GM21619 (cell line): Measurements from ENCODE around the gene CD81.

Experiments used
- ATAC-seq: cut with Tn5 transposase; IDR thresholded peaks from one replicate; pipeline ENCODE4 v1.9.1; 2021; ENCODE audit not compliant: unreplicated experiment

CD81 gene

DNA sequence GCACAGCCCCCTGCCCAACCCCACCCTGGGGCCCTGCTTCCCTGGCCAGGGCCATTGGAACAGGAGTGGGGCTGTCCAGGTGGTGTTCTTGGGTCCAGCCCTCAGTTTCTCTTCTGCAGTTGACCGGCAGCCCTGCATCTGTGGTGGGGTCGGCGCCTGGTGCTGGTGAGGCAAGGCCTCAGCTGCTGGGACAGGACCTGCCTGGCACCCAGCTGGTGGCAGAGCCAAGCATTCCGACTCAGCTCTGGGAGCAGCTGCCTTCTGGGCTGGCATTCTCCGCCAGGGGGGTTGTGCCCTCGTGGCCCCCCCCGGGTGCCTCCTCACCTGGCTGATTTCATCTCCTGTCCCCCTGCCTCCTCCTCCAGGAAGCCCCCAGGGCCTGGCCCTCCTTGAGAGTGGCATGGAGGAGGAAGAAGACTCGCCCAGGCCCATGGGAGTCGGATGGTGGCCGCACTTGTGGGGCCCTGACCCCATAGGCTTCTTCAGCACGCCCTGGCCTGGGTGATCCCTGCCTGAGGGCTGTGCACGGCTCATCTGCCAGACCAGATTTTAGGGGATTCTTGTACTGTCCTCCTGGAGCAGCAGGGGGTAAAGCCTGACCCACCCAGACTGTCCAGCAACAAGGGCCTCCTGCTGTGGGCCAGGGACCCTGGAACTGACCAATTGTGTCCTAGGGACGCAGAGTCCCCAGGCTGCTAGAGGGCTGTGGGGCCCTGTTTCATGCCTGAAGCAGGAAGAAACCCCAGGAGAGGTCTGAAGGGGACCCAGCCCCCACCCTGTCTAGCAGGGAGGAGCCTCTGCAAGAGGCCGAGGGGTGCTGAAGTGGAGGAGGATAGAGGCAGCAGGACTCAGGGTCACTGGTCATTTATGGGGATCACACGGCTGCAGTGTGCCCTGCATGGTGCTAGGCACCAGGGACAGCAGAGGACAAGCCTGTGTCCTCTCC is 11.6 kb downstream of the CD81 start:
- ATAC-seq = no peak

DNA sequence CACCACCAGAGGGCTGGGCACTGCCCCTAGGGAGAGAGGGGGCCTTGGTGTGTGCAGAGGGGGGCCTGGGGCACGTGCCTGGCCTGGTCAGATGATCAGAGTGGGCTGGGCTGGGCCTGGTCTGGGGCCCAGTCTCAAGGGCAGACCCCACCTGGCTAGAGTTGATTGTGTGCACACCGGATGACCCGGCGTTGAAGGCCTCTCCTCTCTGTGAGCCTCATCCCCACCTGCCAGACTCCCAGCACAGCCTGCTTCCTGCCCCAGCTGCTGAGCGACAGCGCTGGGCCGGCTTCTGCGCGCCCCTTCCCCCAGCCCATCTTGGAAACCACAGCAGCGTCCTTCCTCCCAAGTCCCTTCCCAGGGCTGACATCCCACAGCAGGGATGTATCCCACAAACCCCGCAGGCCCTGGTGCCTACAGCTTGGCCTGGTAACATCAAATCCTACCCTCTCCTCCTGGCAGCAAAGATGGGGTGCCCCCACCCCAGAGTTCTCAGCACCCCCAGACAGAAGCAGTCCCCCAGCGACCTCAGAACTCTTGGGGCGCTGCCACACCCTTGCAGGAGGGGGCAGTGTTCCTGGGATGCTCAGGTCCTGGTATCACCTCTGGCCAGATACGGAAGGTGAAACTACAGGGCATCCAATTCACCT is 12.4 kb downstream of the CD81 start:
- ATAC-seq = no peak

DNA sequence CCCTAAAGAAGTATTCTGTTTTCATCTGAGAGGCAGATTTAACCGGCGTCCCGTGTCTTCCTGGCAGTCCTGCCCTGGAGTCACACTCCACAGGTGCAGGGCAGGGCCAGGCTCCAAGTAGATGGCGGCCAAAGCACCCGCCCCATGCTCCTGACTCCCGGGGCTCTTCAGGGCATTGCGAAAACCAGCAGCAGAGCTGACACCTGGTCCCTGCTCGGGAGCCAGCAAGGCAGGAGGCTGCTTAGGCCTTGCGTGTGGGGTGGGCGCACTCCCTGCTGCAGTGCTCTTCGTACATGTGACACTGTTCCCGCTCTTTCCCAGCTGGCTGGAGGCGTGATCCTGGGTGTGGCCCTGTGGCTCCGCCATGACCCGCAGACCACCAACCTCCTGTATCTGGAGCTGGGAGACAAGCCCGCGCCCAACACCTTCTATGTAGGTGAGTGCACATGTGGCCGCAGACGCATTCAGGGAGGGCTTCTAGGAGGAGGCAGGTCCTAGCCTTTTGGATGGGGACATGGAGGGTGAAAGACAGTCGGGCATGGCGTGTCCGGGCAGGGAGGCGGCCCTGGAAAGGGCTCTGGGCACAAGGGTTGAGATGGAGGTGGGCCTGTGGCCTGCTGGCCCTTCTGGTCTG is 13.1 kb downstream of the CD81 start:
- ATAC-seq = no peak

DNA sequence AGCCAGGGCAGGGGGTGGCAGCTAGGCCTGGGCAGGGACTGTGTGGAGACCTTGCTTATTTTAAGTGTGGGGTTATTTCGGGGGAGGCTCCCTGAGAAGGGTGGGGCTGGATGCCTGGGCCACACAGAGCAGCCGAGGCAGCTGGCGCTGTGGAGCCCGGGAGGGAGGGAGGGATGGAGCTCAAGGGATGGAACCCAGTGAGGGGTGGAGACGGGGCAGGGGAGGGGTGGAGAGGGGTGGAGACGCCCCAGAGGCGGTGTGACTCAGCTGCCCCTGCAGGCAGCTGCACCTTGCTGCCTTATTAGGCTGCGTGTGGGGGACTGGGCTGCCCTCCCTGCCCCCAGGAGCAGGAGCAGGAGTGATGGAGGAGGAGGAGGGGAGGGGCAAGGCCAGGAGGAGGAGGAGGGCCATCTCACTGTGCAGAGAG is 13.6 kb downstream of the CD81 start:
- ATAC-seq = no peak

DNA sequence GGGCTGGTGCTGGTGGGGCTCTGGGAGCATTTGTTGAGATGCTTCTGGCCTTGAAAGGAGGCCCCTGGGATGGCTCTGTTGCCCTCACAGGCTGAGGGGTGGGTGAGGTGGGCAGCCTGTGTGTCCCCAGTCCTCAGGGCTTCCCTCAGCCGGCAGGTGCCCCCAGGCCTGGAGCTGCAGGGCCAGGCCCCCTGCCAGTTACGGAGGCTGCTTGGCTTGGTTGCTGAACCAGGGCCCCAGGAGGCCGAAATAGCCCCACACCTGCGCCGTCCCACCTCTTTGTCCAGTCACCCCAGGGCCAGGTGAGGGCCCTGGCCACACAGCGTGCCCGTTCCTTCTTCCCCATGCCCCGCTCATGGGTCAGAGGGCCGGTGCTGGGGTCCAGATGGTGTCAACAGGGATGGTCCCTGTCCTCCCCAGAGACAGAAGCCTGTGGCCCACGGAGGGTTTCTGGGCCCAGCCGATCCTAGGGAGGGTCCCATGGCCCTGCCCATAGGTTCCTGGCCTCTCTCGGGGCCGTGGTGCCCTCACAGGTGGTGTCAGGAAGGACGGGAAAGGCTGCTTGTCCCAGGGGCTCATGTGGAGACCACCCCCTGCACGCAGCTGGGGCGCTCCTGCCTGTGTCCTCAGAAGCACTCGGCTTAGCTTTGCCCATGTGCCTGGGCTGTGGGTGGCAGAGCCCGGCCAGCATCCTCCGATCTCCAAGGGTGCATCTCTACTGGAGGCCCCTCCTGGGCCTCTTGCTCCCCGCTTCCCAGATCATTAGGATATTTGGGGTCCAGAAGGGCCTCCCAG is 14.3 kb downstream of the CD81 start:
- ATAC-seq = no peak

DNA sequence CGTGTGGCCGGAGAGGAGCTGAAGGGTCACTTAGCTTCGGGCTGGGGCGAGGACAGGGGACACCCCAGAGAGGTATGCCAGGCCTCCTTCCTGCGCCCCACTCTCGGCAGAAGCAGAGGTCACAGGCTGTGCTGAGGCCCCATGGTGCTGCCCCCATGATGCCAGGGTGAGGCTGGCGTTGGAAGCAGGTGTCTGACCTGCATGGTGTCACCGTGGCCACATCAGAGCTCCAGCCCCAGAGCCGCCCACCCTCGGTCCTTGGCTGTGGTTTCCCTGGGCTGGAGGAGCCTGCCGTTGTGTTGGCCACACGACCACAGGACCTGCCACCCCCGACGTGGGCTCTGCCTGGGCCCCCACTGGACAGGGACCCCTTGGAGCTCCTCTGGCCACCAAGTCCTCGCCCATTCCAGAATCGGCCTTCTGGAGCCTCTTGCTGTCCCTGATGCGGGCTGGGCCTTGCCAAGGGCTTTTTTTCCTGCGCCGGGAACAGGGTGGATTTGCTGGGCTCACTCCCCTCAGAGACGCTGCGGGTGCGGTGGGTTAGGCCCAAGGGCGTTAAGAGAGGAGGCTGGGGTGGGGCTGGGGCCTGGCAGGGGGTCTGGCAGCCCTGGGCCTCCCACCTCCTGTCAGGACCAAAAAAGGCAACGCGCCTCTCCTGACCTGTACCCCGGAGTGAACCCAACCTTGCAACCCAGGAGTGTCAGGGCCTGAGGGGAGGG is 15.3 kb downstream of the CD81 start:
- no peak for ATAC-seq

DNA sequence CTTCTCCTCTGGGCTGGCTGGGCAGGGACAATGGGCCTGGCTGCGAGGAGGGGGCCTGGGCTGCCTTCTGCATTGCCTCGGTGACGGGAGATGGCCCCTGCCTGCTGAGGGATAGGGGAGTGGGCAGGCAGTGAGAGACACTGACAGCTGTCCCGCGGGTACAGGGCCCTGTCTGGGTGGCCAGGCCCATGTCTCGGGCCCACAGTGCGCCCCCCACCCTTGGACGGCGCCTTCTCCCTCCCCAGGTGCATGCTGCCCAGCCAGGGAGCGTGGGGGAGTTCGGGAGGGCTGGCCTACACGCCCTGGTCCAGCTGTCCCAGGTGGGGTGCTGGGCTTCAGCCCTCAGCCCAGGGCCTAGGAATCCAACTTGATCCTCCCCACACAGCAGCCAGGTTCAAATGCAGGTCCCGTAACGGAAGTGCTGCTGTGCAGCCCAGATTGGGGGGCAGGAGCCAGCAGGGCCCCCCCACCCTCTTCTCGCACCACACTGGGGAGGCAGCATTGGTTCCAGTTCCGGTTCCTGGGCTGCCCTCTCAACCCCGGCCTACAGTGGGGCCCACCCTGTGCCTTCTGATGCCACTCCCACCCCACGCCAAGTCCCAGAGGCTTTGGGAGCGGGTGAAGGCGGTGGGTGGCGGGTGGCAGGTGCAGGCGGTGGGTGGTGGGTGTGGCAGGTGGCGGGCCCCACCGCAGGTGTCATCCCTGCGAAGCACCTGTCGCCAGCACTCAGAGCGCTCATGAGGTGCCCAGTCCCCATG is 16.2 kb downstream of the CD81 start:
- ATAC-seq = no peak

DNA sequence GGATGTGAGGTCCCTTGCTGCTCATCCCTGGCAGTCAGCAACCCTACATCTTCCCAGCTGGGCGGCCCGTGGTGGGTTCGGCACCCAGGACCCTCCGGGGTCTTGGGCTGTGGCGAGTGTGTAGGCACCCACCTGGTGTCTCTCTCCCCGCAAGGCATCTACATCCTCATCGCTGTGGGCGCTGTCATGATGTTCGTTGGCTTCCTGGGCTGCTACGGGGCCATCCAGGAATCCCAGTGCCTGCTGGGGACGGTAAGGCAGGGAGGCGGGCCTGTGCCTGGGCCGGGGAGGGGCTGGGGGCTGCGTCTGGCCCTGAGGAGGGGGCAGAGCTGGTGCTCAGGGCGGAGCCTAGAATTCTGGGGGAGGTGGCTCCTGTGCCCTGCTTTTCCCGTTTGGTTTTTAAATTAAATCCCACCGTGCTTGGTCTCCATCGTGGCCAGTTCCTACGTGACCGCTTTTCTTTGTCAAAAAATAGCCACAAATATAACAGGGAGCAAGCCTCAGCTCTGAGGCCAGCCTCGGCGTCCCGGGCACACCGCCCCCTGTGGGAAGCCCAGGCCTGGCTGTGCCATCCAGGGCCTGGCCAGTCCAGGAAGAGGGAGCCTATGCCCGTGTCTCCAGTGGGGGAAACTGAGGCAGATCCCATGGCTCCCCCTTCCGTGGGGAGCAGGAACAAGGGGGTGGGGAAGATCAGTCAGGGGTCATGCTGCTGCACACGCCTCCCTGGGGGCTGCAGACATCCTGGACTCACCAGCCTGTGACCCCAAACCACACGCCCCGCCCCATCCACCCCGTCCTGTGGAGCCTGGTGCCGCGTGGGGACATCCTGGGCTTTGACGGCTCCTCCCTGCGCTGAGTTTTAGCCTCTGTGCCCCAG is 17.1 kb downstream of the CD81 start:
- ATAC-seq = no peak

DNA sequence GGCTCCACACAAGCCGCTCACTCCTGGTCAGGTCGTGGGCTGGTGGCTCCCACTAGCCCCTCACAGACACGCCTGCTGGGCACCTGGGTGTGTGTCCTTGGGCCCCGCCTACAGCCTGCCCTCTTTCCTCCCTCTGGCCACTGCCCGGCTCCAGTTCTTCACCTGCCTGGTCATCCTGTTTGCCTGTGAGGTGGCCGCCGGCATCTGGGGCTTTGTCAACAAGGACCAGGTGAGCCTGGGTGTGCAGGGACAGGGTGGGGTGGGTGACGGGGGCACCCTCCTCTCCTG is 17.7 kb downstream of the CD81 start:
- no peak for ATAC-seq

DNA sequence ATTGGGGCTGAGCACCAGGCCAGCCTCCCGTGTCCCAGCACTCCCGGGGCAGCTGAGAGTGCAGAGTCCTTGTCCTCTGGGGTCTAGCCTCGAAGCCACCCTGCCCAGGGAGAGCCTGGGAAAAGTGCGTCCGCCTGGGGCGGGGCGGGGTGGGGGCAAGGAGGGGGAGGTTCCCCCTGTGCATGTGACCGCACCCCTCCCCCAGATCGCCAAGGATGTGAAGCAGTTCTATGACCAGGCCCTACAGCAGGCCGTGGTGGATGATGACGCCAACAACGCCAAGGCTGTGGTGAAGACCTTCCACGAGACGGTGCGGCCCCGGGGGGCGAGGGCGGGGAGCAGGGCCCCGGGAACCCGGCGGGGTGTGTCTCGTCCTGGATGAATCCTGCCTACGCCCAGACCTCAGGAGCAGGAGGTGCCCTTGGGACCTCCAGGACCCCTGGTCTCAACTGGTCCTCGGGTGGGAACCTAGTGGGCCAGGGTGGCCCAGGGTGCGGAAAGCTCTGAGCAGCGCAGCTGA is 18.2 kb downstream of the CD81 start:
- no peak for ATAC-seq

DNA sequence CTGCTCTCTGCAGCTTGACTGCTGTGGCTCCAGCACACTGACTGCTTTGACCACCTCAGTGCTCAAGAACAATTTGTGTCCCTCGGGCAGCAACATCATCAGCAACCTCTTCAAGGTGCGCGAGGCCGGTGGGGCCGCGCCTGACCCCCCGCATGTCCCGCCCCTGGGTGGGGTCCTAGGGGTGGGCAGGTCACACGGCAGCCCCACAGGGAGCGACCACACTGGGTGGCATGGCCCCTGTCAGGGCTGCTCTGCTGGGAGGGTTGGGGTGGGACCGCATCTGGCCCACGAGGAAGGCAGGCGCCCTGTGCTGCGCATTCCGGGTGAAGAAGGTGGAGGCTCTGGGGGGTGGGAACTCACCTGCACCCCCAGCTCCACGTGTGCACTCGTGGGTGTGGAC is 18.7 kb downstream of the CD81 start:
- ATAC-seq = no peak

DNA sequence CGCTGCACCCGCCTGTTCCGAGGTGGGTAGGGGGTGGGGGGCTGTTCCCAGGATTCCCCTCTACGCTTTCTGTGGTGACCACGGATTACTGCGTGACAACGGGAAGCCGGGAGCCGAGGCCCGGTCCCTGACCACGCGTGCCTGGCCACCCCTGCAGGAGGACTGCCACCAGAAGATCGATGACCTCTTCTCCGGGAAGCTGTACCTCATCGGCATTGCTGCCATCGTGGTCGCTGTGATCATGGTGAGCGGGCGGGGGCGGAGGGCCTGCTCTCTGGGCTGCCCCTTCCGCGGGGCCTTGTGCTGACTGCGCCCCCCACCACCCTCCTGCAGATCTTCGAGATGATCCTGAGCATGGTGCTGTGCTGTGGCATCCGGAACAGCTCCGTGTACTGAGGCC is 19.4 kb downstream of the CD81 start:
- no peak for ATAC-seq

DNA sequence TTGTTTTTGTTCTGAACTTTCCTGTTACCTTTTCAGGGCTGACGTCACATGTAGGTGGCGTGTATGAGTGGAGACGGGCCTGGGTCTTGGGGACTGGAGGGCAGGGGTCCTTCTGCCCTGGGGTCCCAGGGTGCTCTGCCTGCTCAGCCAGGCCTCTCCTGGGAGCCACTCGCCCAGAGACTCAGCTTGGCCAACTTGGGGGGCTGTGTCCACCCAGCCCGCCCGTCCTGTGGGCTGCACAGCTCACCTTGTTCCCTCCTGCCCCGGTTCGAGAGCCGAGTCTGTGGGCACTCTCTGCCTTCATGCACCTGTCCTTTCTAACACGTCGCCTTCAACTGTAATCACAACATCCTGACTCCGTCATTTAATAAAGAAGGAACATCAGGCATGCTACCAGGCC is 19.9 kb downstream of the CD81 start:
- ATAC-seq = no peak

DNA sequence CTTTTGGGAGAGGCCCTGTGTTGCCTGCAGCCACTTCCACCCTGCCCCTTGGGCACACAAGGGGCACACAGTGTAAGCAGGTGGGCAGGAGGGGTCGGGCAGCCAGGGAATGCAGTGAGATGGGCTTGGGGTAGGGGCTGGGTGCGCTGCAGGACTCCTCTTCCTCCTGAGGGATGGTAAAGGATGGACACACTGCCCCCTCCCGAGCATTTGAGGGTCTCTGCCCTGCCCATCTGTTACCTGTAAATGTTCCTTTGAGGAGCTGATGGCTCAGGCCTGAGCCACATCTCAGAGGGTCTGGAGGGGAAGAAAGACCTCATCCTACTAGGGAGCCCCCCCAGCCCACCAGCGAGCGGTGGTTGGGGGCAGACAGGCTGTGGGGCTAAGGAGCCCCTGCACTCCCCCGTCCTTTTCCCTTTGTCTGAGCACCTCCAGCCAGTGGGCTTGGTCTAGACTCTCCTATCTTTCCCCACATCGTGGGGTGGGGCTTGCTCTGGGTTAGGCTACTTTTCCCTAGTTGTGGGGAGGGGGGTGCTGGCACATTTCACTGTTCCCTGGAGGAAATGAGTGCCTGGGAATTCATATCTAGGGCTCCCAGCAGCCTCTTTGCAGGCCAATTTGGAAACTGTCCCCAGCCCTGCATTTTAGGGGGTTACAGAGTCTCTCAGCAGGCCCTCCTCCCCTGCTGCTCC is 21.7 kb downstream of the CD81 start:
- no peak for ATAC-seq

DNA sequence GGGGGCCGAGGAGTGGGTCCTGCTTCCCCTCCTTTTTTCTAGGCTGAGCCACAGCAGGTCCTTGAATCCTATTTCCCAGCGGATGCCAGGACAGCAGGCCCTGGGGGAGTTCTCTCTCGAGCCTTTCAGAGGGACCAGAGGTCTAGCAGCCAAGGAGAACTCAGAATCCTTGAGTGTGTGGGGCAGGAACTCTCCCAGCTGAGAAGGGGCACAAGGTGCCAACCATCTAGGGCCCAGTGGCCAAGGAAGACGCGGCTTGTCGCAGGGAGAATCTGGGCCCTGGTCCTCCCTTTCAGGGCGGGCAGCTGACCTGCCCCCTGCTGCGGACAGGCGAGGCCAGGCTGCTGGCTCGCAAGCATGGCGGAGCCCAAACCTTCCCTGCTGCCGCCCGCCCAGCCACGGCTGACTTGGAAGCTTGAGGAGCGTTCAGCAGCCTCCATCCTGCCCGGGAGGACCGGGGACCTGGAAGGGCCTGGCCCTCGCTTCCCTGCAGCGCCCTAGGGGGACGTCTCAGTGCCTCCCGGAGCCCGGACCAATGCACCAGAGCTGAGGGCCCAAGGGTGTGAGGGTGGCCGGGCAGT is 22.5 kb downstream of the CD81 start:
- ATAC-seq = peak; percentile 11

DNA sequence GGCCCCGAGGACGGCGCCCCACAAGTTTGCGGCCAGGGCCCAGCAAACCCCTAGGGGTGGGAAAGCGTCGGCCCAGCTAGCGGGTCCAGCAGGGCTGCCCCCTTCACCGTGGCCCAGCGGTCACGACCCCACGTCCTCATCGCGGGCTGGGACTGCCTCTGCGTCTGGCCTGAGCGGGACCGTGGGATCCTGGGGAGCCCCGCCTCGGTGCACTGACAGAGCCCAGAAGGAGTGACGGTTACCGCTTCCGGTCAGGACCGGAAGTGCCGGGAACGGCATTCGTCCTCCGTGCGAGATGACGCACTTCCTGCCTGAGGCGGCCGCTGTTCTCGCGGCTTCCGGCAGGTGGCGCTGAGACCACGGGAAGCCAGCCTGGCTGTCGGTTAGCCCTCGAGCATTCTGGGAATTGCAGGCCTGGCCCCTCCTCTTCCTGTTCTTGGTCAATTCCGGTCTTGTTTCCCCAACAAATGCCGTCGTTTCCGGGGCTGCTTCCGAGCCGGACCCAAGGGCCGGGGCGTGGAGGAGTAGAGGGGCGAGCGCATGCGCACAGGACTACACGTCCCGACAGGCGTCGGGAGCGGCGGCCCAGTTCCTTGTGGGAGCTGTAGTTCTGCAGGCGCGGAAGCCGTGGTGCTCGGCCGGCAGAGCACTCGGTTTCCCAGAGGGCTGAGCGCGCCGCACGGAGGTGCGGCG is 23.1 kb downstream of the CD81 start, which contains the start of gene TSSC4:
Gene TSSC4 (plus strand): TSS at position 682 of the 693 bp plus-strand sequence. CDS start 1,884 bp downstream, outside the sequence.
- peak; percentile 77 for ATAC-seq
